Left ventricle myocardium superior (tissue), 1 donor: ENCODE measurements around the gene CLEC17A. TPM values are rescaled to one million over a fixed set of nuclear protein-coding genes. Genes with fewer than 3 reads are reported as not detected.
"Not testable (repeated sequence)": the region's sequence is repeated elsewhere in the genome, so short reads cannot be mapped to it uniquely, and the experiment has no call there.

ENCODE experiments used
- ATAC-seq: fragments of 200-7000 bp; cut with Tn5 transposase; one replicate; pipeline ENCODE4 v1.9.1; 2020; ENCODE audit warnings: mild to moderate bottlenecking, moderate library complexity
- DNase-seq: peaks from one replicate; pipeline ENCODE4 v3.0.0-alpha.2; 2020
- intact Hi-C: fragments of 100-400 bp; cut with micrococcal nuclease; formaldehyde crosslinking; loops from one replicate; pipeline ENCODE4 v1.11.0; 2022
- total RNA-seq: library from RNA; stranded (reverse); fragmentation: NEBNext Ultra II Directional; extraction: Animal tissue kit (Norgen Biotek cat#: 25700); gene quantifications from one replicate; pipeline ENCODE4 v1.2.1, GENCODE V29; 2021
- donor health status: DM: no; HTN: yes; CAD: no; lungs with severe emphysema.

The CLEC17A gene
- total RNA-seq, 1 donor from 2014 or later: not detected

- peak; percentile 53 for ATAC-seq
- intact Hi-C loops: no loop called here
- peak; percentile 87 for DNase-seq
Measured at GRCh38 chr19:14556662-14557188, 26.2 kb upstream of the CLEC17A start.

- ATAC-seq (no peak), DNase-seq (peak; percentile 49)
- intact Hi-C loops: no loop called here
Measured at GRCh38 chr19:14558370-14559066, 24.4 kb upstream of the CLEC17A start.

GRCh38 chr19:14559916-14560775 lies 22.7 kb upstream of the CLEC17A start:
- intact Hi-C loops: no loop called here
- ATAC-seq (peak; percentile 72), DNase-seq (peak; percentile 84)

DNA sequence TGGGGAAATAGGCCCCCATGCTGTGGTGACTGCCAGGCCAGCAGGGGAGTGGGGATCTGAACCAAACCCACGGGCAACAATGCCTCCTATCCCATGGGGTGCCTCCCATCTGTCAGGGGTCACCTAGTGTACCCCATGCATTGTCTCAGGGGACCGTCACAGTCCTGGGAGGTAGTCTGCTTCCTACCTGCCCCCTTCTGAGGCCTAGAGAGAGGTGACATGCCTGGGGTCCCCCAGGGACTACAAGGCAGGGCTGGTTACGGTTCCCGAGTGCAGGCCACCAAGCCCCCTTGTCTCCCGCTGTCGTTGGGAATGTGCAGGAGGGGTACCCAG lies 22.1 kb upstream of the CLEC17A start:
- ATAC-seq (no peak), DNase-seq (no peak)
- intact Hi-C loops: no loop called here

DNA sequence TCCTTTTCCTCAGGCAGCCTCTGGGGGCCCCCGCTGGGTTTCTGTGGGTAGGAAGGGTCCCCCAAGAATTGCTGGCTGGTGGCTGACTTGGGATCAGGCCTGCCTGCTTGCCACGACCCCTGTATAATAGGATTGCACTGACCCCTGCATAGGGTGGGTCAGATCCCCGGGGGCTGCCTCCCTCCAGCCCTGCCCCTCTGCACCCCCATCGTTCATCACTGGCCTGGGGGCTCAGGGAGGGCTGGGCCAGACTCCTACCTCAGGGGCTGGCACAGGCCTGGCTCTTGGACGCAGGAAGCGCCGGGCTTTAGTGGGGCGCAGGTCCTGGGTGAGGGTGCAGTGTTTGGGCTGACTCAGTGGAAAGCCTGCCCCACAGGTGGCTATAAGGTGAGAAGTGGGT lies 21.6 kb upstream of the CLEC17A start:
- DNase-seq: no peak
- no peak for ATAC-seq
- intact Hi-C loops: no loop called here

- peak; percentile 52 for ATAC-seq
- intact Hi-C loops: no loop called here
- peak; percentile 76 for DNase-seq
Measured at GRCh38 chr19:14561847-14562351, 21.0 kb upstream of the CLEC17A start.

GRCh38 chr19:14562660-14563589 lies 20.0 kb upstream of the CLEC17A start:
- DNase-seq (no peak), ATAC-seq (no peak)
- intact Hi-C loops: no loop called here

DNA sequence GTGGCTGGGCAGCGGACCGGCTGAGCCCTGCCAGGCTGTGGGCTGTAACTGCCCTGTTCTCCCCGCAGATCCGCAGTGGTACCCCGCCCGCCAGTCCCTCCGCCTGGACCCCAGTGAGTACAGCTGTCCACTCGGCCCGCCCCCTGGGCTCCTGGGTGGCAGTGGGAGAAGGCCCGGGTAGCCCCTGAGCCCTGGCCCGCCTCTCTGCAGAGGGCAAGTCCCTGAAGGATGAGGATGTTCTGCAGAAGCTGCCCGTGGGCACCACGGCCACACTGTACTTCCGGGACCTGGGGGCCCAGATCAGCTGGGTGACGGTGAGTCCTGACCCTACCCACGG lies 19.3 kb upstream of the CLEC17A start:
- no peak for ATAC-seq
- intact Hi-C loops: no loop called here
- DNase-seq: no peak

- intact Hi-C loops: no loop called here
- ATAC-seq (peak; percentile 2), DNase-seq (peak; percentile 52)
Measured at GRCh38 chr19:14563989-14564651, 18.8 kb upstream of the CLEC17A start.

DNA sequence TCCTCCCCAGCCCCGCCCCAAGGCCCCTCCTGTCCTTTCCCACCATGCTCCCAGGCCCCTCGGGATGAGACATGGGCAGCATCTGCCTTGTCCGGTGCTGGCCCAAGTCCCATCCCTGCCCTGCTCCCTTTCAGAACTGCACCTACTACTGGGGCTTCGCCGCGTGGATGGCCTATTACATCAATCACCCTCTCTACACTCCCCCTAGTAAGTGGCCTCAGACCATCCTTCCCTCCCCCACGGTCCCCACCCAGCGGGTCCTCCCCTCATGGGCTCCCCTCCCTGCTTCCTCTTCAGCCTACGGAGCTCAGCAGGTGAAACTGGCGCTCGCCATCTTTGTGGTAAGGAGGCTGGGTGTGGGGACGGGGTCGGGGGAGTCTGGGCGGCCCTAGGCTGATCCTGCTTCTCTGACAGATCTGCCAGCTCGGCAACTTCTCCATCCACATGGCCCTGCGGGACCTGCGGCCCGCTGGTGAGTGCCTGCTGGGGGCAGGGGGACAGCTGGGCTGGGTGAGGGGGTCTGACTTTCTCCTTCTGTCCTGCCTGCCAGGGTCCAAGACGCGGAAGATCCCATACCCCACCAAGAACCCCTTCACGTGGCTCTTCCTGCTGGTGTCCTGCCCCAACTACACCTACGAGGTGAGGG lies 18.1 kb upstream of the CLEC17A start:
- ATAC-seq, DNase-seq, intact Hi-C loops: not testable (repeated sequence)

- DNase-seq: no peak
- no peak for ATAC-seq
- intact Hi-C loops: no loop called here
Measured at GRCh38 chr19:14565298-14565679, 17.6 kb upstream of the CLEC17A start.

GRCh38 chr19:14565765-14566711 lies 16.8 kb upstream of the CLEC17A start:
- DNase-seq: no peak
- intact Hi-C loops: no loop called here
- ATAC-seq: no peak

GRCh38 chr19:14566712-14567077 lies 16.2 kb upstream of the CLEC17A start:
- DNase-seq: no peak
- intact Hi-C loops: no loop called here

DNA sequence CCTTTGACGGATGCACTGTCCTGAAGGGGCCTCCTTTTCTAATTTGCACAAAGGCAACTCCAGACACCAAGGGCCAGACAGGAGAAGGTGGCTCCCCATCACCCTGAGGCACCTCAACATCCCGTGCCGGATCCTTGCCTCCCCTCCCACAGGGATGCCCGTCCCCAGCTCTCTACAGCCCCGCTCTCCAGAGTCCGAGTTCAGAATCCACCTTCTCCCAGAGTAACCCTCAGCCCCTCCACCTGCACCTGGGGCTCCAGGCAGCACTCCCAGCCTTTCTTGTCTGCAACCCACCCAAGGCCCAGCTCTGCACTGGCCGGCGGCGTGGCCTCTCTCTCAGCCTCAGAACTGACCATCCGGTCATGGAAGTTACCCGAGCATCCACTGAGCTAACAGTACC lies 15.8 kb upstream of the CLEC17A start:
- ATAC-seq (no peak), DNase-seq (no peak)
- intact Hi-C loops: no loop called here

More at GRCh38 chr19:14566712-14567077, 16.2 kb upstream of the CLEC17A start:
- no peak for ATAC-seq

DNA sequence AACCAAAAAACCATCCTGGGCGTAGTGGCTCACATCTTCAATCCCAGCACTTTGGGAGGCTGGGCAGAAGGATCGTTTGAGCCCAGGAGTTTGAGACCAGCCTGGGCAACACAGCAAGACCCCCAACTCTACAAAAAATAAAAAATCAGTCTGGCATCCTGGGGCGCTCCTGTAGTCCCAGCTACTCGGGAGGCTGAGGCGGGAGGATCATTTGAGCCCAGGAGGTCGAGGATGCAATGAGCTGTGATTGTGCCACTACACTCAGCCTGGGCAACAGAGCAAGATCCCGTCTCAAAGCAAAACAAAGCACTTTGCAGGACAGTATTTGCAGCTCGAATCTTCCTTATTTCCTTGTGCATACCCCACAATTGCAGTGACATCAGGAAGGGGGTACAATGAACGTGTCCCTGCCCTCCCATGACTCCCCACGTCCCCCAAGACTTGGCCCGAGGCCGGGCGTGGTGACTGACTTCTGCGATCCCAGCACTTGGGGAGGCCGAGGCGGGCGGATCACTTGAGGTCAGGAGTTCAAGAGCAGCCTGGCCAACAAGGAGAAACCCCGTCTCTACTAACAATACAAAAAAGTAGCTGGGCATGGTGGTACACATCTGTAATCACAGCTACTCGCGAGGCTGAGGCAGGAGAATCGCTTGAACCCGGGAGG lies 11.9 kb upstream of the CLEC17A start:
- DNase-seq: no peak
- intact Hi-C loops: no loop called here

DNA sequence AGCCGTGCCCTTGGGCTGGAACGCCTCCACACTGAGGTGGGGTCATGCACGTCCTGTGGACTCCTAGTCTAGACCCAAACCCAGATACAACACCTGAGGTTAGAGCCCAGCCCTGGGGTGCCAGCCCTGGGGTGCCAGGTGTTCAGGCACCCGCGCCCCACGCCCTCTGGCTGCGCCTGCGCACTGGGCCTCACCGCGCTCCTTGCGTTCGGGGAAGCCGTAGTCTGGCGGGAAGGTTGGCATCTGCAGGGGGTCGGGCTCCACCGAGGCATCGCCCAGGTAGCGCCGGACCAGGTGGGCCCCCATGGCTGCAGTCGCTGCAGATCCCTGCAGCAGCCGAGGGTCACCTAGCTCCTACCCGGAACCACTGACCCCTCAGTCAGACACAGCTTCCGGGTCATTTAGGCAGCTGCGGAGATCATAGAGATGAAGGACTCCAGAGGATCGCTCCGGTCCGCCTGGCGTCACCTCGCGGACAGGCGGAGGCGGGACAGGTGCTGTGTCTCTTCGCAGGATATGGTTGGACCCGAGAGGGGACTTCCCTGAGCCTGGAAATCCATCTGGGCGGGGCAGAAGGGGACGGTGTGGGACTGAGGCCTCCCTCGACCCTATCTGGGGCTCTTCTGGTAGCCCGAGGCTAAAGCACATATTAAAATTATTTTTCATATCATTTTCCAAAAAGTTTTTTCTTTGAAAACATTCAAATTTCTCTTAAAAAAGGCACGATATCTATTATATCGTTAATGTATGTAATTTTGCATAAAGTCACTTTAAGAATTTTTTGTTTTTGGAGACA lies 11.0 kb upstream of the CLEC17A start, which contains the start of gene NDUFB7:
Gene NDUFB7, minus strand, starts transcription at position 372 of the 796 bp plus-strand sequence. Its CDS starts 66 bp downstream, at position 306.
- peak; percentile 97 for ATAC-seq

More for the DNA sequence above, 11.9 kb upstream of the CLEC17A start:
- no peak for ATAC-seq

More for the DNA sequence above, 11.0 kb upstream of the CLEC17A start, which contains the start of gene NDUFB7:
- intact Hi-C loops: no loop called here
- DNase-seq: peak; percentile 94
